Measurements from ENCODE around the gene HCN3.

- TF ChIP-seq CTCF (IDR thresholded peaks at IDR 0.05; ENCODE audit: poor library complexity, severe bottlenecking) (no peak), TAF1 (IDR thresholded peaks at IDR 0.05; ENCODE audit: low read depth) (no peak), EP300 (conservative IDR thresholded peaks at IDR 0.05; ENCODE audit: poor library complexity, severe bottlenecking) (no peak), RAD21 (conservative IDR thresholded peaks at IDR 0.05) (no peak), EZH2 (IDR thresholded peaks at IDR 0.05; ENCODE audit: borderline replicate concordance, insufficient read depth, low read length, poor library complexity, severe bottlenecking) (no peak)
Observed at GRCh38 chr1:155305881-155306391, 28.7 kb downstream of the HCN3 start.
